Lower leg skin (tissue), 3 donors: ENCODE results near the gene EHMT2.

Source experiments
- CTCF ChIP-seq, 3 donors: fragments of 450-650 bp; IDR thresholded peaks; one replicate each; pipeline ENCODE4 v1.5.1; 2016; ENCODE audit warnings: antibody characterized with exemption in 3 of 3, mild to moderate bottlenecking in 3 of 3, moderate library complexity in 2 of 3
- POLR2A ChIP-seq, 2 donors: fragments of 450-650 bp; IDR thresholded peaks; one replicate each; pipeline ENCODE4 v1.6.1; 2016 to 2017; ENCODE audit warnings: antibody characterized with exemption in 2 of 2, mild to moderate bottlenecking in 1 of 2, moderate library complexity in 1 of 2

DNA sequence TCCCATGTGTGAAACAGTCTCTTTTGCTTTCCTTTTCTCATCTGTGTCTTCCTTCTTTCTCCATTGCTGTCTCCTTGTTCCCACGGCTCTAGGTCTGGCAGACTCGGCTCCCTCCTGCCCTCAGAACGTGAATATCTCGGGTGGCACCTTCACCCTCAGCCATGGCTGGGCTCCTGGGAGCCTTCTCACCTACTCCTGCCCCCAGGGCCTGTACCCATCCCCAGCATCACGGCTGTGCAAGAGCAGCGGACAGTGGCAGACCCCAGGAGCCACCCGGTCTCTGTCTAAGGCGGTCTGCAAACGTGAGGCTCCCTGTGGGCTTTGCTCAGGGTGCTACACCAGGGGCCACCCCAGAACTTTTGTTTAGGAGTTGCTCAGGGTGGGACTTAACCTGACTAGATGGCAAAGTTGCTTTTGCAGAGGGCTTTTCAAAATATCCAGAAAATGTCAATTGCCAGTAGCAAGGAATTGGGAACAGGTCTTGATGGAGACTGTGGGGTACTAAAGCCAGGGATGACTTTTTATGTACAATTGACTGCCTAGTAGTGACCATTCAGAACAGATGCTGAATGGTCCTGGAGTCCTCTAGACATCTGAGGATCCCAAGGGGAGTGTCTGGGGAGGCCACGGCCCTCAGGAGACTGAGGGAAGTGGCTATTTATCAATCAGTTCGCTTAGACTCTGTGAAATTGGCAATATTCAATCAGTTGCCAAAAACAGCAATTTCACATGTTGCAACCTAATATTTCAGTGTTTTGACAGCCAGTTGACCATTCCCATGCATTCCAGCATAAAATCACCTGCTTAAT is 30.6 kb upstream of the EHMT2 start:
- TF ChIP-seq CTCF (IDR thresholded peaks at IDR 0.05) (no peak), POLR2A (IDR thresholded peaks at IDR 0.05) (no peak)
